ENCODE results near the gene KRTAP16-1.

The KRTAP16-1 gene

DNA sequence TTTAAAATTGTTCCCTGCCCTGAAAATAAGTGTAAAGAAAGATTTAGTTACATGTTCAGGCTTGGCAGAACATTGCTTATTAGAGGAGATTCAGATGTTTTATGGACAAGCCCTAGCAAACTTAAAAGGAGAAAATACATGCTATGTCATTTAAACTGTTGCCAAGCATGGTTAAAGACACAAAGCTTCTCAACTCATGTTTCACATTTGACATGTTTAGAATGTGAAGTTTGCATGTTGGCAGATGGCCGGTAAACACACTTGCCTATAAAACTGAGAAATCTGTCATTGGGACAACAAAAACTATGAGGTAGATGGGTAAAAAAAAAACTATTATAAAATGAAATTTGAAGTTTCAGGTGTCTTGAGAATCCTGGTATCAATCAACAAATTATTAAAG, 12.3 kb downstream of the KRTAP16-1 start:
- H3K4me3 ChIP-seq (ENCODE audit: low read depth, low read length): no peak overlapping the region
- no peak for DNase-seq (ENCODE audit: low read depth)
- TF ChIP-seq, protein P1, sequence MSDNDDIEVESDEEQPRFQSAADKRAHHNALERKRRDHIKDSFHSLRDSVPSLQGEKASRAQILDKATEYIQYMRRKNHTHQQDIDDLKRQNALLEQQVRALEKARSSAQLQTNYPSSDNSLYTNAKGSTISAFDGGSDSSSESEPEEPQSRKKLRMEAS (IDR thresholded peaks at IDR 0.05; ENCODE audit: low read depth, low read length): no peak
- no peak for TF ChIP-seq MYC (IDR thresholded peaks at IDR 0.05; ENCODE audit: low read depth, low read length)
- TF ChIP-seq, protein P2, sequence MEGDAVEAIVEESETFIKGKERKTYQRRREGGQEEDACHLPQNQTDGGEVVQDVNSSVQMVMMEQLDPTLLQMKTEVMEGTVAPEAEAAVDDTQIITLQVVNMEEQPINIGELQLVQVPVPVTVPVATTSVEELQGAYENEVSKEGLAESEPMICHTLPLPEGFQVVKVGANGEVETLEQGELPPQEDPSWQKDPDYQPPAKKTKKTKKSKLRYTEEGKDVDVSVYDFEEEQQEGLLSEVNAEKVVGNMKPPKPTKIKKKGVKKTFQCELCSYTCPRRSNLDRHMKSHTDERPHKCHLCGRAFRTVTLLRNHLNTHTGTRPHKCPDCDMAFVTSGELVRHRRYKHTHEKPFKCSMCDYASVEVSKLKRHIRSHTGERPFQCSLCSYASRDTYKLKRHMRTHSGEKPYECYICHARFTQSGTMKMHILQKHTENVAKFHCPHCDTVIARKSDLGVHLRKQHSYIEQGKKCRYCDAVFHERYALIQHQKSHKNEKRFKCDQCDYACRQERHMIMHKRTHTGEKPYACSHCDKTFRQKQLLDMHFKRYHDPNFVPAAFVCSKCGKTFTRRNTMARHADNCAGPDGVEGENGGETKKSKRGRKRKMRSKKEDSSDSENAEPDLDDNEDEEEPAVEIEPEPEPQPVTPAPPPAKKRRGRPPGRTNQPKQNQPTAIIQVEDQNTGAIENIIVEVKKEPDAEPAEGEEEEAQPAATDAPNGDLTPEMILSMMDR (IDR thresholded peaks at IDR 0.05; ENCODE audit: low read depth, low read length): no peak
- TF ChIP-seq POLR2A (IDR thresholded peaks at IDR 0.05; ENCODE audit: extremely low read depth, insufficient read length): no peak

DNA sequence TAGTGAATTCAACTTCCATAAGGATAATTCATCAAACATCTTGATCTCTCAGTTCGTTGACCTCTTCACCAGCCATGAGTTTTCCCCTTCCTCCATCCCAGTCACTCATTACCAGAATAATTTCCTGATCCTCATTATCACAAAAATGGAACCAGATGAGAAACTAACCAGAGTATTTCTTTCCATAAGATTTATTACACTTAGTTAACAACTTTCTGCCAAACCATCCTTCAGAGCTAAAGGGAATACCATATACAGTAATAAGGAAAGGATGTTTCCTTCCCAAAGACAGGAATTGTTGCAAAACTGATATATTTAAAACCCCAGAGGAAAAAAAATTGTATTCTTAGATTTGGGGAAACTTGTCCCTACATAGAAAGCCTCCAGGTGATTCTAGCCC, 15.1 kb downstream of the KRTAP16-1 start:
- H3K4me3 ChIP-seq (ENCODE audit: low read depth, low read length): no peak overlapping the region
- no peak for DNase-seq (ENCODE audit: low read depth)
- TF ChIP-seq, protein P2 (IDR thresholded peaks at IDR 0.05; ENCODE audit: low read depth, low read length): no peak
- no peak for TF ChIP-seq POLR2A (IDR thresholded peaks at IDR 0.05; ENCODE audit: extremely low read depth, insufficient read length)
- TF ChIP-seq MYC (IDR thresholded peaks at IDR 0.05; ENCODE audit: low read depth, low read length): no peak
- TF ChIP-seq, protein P1 (IDR thresholded peaks at IDR 0.05; ENCODE audit: low read depth, low read length): no peak

DNA sequence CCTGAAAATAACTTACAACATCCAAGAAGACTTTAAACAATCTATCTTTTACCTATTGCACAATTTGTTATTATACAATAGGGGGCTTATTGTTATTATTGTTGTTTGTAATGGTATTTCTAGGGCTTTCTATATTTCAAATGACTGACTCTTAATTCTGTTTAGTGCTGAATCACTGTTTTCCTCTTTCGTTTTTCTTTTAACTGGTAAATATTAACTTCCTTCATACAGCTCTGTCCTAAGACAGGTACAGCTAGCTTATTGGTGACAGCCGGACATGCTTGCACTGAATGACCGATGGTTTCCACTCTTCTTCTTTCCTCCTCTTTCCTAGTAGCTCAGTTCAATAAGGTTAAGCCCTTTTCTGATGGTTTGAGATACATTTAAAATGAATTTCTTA, 22.1 kb downstream of the KRTAP16-1 start:
- no peak overlapping the region for H3K4me3 ChIP-seq (ENCODE audit: low read depth, low read length)
- TF ChIP-seq, protein P1 (IDR thresholded peaks at IDR 0.05; ENCODE audit: low read depth, low read length): no peak
- TF ChIP-seq, protein P2 (IDR thresholded peaks at IDR 0.05; ENCODE audit: low read depth, low read length): no peak
- no peak for TF ChIP-seq MYC (IDR thresholded peaks at IDR 0.05; ENCODE audit: low read depth, low read length)
- no peak for DNase-seq (ENCODE audit: low read depth)

DNA sequence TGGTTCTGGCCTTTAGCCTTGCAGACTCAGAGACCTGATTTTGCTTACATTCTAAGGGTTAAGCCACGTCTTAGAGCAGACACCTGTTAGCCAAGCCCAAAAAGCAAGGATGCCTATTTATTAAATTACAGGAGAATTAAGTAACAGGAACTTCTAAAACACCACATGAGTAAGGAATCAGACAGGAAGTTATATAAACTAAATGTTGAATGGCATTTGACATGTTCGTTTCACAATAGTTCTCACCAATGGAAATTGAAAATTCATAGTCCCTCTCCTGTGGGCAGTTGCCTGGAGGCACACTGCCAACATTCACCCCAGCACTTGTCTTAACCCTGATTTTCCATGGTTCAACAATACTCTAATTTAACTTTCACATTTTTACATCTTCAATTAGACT, 24.6 kb downstream of the KRTAP16-1 start:
- DNase-seq (ENCODE audit: low read depth): peak; percentile 19
- no peak overlapping the region for H3K4me3 ChIP-seq (ENCODE audit: low read depth, low read length)
- TF ChIP-seq, protein P2 (IDR thresholded peaks at IDR 0.05; ENCODE audit: low read depth, low read length): no peak
- no peak for TF ChIP-seq MYC (IDR thresholded peaks at IDR 0.05; ENCODE audit: low read depth, low read length)
- TF ChIP-seq POLR2A (IDR thresholded peaks at IDR 0.05; ENCODE audit: extremely low read depth, insufficient read length): no peak
- TF ChIP-seq, protein P1 (IDR thresholded peaks at IDR 0.05; ENCODE audit: low read depth, low read length): no peak

DNA sequence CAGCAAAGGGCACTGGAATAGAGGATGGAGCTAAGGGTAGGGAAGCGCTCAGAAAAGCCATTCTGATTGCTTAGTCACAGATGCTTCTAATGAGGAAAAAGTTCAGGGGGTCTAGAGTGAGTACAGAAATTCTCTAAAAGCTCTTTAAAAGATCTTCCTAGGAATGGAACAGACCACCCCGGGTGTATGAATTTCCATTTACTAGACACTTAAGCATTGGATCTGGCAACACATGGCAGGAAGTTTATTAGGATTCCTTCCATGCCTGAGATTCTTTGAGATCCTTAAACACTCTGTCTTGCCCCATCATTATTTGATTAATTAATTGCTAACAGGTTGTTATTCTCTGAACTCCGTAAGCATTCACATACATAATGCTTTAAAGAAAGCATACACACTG, 25.1 kb downstream of the KRTAP16-1 start:
- no peak for TF ChIP-seq POLR2A (IDR thresholded peaks at IDR 0.05; ENCODE audit: extremely low read depth, insufficient read length)
- TF ChIP-seq, protein P2 (IDR thresholded peaks at IDR 0.05; ENCODE audit: low read depth, low read length): no peak
- TF ChIP-seq, protein P1 (IDR thresholded peaks at IDR 0.05; ENCODE audit: low read depth, low read length): no peak
- TF ChIP-seq MYC (IDR thresholded peaks at IDR 0.05; ENCODE audit: low read depth, low read length): no peak
- no peak for DNase-seq (ENCODE audit: low read depth)
- no peak overlapping the region for H3K4me3 ChIP-seq (ENCODE audit: low read depth, low read length)

Measured in NB4 (cell line).